GM21447 (cell line): ENCODE measurements around the gene GRHL1.

Experiments used
- ATAC-seq: cut with Tn5 transposase; IDR thresholded peaks from one replicate; pipeline ENCODE4 v1.9.1; 2021; ENCODE audit not compliant: unreplicated experiment

Gene GRHL1

DNA sequence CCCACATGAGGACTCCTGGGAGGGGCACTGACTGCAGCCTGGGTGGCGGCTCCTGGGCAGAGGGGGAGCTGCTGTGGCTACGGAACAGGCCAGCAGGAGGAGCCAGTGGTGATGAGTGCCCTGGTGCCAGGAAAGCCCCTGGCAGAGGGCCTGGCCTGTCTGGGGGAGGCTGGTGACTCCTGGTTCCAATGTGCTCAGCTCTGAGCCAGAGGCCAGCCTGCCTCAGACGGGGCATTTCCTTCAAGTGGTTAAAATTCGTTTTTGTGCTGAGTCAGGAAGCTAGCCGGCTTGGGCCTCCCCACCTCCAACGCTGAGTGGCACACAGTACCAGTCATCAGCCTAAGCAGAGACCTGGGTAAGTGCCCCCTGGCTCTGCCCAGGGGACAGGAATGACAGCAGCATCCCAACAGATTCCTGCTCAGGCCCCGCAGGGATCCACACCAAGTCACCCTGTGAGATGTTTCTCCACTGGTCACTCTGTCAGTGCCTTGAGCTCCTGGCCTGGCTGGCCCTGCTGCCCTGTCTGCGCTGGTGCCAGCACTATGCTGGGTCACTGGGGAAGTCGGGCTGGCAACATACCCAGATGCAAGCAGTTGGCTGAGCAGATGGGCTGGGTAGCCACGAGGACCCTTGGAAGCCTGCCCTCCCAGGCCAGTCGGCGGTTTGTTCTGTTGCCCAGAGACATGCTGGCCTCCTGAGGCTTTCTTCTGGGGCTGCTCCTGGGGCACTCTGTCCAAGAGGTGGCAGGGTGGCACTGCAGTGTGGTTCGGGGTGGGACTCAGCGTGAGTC is 84.8 kb downstream of the GRHL1 start:
- peak; percentile 60 for ATAC-seq

DNA sequence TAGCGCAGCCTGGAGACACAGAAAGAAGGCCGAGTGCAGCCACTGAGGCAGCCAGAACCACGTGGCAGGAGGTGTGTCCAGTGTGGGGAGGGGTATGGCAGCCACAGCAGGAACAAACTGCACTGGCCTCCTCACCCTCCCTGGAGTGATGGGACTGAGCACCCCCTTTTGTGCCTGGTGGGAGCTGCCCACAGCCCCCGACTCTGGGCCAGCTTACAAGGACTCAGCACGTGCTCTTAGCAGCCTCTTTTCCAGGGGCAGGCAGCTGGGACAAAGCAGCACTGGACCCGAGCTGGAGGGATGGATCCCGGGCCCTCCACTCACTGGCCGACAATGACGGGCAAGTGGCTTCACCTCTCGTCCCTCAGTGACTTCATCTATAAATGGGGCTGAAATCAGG is 86.6 kb downstream of the GRHL1 start:
- no peak for ATAC-seq

DNA sequence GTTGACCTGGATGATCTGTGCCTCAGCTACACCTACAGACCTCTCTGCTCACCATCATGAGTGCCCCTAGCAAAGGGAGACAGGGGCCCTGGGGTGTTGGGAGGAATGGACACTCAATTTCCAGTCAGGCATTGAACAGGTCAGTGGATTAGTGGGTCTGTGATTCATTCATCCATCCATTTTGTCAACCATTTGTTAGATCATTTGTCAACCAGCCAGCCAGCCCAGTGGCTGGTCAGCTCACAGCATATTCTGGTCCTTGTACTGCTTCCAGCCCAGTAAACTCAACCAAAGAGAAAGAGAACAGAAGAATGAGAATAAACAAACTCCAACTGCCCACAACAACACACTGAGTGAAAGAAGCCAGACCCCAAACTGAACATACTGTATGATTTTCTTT is 87.2 kb downstream of the GRHL1 start:
- ATAC-seq, result no peak

DNA sequence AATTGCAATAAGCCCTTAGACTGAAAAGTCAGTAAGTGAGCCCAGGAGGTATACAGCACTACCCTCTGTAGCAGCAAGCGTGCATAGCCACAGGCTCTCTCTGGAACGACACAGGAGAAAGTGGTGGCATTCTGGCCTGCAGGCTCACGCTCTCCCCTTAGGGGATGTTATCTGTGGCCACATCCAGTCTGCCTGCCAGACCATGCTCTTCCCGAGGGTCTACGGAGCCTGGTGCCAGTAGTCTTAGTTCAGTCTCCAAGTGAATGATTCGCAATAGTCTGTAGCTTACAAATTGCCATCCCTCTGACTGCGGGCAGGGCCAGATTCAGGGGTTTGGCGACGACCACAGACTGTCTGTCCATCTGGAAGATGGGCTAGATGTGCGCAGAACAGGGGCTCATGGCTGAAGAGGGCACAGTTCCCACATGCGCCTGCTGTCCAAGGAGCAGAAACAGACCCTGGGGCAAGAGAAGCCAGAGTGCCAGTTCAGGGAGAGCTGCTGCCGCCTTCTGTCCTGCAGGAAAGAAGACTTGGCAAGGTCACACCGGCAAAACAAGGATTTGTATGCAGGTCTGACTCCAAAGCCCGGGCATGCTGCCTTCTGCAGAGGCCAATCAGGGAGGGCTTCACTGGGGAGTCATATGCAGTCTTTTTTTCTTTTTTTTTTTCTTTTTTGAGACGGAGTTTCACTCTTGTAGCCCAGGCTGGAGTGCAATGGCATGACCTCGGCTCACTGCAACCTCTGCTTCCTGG is 88.3 kb downstream of the GRHL1 start:
- no peak for ATAC-seq

DNA sequence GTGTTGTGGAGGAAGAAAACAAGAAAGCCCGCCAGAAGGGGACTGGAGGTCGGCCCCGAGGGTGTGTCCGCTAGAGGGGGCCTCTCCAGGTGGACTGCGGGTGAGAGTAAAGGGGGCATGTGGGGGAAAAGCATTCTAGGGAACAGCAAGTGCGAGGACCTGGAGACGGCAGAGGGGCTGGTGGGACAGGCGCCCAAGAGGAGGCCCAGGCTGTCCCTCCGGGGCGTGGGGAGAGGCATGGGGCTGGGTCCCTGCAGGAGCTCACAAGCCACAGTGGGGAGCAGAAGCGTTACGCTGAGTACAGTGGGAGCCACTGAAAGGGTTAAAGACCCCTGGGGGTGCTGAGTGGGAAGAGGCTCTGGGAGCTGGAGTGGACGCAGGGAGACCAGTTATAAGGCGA is 90.2 kb downstream of the GRHL1 start:
- ATAC-seq, result no peak

DNA sequence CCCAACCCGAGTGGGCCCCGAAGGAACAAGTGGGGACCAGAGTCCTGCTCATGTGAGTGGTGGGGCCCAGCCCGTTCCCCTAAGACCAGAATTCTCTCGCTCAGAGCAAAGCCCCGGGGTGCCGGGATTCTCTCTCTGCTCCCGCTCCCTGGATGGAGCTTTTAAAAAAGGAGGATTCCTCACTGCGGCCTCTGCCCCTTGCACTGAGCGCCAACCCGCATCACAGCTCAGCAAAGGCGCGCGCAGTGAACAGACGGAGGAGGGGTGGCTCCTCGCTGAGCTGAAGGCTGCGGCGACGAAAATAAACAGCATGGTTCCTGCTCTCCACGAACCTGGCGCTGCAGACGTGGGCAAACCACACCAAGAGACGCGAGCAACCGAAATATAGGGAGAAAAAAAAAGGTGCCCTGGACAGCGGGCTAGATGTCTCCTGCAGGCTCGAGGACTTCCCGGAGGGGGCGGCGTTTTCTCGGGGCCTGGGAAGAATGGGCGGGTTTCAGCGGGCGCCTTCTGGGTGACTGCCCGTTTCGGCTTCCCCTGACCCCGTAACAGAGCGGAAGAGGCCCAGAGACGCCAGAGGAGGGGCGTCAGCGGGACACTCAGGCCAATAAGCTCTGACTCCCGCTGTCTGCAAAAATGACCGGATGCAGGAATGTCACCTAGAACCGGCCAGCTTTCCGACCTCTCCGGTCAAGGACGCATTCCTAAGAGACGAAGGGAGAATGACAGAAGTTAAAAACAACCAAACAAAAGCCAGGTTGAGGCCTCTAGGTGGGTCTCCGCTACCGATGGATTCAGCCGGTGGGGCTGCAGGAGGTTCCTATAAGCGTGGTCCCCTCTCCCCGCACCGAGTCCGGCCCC is 91.0 kb downstream of the GRHL1 start:
- no peak for ATAC-seq

DNA sequence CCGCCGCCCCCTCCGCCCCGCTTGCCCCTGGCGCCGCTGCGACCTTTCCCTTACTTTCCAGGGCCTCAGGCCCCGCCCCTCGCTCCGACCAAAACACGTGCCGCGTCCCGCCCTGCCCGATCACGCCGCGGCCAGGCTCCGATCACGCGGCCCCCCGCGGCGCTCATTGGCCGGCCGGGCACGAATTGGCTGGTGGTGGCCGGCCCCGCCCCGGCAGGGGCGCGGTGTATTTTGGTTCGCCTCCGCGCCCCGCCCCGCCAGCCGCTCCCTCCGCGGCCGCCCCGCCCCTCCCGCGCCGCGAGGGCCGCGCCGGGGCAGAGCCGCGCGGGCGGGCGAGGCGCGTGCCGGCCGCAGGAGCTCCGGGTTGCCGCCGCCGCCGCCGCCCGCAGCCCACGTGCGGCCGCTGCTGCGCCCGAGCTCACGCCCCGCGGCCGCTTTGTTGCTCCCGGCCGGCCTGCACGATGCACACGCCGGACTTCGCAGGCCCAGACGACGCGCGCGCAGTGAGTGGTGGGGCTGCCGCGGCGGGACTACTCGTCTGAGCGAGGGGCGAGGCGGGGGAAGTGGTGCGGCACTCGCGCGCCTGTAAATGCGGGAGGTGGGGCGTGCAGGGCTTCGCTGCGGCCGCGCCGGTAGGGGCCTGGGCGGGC is 91.9 kb downstream of the GRHL1 start, which contains the start of gene KLF11:
KLF11 (plus strand) TSS at position 295 of the 650 bp plus-strand sequence; CDS start at position 462, 167 bp downstream.
- ATAC-seq, result peak; percentile 50

DNA sequence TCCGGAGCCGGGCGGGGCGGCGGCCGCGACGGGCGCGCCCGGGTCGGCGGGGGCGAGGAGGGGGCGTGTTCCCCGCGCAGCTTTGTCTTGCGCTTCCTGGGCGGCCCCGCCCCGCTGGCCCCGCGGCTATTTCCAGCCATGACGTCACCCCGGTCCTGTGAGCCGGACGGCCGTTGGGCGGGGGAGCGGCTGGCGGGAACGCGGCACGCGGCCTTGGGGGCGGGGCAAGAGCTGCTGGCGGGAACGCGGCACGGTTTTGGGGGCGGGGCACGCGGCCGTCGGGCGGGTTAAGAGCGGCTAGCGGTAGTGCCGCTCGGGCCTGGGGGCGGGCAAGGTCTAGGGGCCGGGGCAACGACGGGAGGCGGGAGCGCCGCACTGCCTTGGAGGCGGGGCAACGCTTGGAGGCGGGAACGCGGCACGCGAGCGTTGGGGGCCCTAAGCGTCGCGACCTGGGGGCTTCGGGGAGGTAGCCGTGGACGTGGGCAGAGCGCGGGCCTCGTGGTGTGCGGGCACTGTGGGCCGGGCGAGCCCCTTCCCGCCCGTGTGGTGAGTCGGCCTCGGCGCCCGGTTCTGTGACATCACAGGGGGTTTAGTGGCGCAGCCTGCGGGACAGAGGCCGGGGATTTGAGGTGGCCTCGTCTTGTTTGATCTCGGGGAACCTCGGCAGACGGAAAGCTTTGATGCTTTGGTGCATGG is 92.6 kb downstream of the GRHL1 start:
- ATAC-seq, result peak; percentile 36

DNA sequence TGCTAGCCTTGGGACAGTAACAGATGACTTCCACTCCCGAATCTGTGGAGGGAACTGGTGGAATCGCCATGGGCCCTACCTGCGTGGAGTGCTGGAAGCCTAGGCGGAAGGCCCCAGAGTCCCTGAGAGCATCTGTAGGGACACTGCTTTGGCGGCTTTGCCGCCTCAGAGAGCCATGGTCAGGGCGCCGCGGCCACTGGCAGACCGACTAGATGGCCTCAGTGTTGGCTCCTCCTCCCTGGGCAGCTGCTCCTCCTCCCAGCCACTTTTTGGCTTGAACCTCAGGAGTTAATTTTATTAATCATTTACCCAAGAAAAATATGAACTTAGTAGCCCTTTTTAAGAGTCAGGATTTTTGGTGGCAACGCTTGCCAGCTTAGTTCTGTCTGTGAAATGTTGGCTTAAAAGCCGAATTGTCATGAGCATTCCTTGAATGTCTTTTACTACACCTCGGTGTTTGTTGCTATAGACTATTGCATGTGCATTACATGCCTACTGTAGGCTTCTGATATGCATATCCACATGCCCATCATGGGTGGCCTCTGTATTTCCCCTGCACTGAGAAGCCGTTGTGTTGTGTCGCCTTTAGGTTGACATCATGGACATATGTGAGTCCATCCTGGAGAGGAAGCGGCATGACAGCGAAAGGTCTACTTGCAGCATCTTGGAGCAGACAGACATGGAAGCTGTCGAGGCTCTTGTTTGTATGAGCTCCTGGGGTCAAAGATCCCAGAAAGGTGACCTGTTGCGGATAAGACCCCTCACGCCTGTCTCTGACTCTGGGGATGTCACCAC is 94.3 kb downstream of the GRHL1 start:
- no peak for ATAC-seq

DNA sequence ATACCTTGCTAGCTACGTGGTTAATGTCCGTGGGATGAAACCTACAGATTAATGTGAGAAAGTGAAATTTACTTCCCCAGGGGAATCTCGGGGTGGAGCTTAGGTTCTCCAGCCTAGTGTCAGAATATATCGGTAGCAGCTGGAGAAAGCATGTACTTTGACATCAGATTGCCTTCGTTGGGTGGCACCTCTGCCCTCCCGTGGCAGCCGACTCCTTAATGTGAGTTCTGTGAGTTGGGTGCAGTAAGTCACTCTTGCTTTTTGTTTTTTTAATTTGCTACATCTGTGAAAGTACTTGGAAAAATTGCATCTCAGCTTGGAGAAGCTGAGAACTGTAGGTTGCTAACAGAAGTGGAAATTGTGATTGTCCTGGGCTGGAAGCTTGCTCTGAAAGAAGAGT is 95.4 kb downstream of the GRHL1 start:
- no peak for ATAC-seq

DNA sequence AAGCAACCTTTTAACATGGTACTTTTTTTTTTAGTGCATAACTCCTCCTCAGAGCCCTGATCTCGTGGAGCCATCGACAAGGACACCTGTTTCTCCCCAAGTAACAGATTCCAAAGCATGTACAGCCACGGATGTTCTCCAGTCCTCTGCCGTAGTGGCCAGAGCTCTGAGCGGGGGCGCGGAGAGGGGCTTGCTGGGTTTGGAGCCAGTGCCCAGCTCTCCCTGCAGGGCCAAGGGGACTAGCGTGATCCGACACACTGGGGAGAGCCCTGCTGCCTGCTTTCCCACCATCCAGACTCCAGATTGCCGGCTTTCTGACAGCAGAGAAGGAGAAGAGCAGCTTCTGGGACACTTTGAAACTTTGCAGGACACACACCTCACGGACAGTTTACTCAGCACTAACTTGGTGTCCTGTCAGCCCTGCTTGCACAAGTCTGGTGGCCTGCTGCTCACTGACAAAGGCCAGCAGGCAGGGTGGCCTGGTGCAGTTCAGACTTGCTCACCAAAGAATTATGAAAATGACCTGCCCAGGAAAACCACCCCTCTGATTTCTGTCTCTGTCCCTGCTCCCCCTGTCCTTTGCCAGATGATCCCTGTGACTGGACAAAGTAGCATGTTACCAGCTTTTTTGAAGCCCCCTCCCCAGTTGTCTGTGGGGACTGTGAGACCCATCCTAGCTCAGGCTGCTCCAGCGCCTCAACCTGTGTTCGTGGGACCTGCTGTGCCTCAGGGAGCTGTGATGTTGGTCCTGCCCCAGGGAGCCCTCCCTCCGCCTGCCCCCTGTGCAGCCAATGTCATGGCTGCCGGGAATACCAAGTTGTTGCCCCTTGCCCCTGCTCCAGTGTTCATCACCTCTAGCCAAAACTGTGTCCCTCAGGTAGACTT is 96.4 kb downstream of the GRHL1 start:
- no peak for ATAC-seq

DNA sequence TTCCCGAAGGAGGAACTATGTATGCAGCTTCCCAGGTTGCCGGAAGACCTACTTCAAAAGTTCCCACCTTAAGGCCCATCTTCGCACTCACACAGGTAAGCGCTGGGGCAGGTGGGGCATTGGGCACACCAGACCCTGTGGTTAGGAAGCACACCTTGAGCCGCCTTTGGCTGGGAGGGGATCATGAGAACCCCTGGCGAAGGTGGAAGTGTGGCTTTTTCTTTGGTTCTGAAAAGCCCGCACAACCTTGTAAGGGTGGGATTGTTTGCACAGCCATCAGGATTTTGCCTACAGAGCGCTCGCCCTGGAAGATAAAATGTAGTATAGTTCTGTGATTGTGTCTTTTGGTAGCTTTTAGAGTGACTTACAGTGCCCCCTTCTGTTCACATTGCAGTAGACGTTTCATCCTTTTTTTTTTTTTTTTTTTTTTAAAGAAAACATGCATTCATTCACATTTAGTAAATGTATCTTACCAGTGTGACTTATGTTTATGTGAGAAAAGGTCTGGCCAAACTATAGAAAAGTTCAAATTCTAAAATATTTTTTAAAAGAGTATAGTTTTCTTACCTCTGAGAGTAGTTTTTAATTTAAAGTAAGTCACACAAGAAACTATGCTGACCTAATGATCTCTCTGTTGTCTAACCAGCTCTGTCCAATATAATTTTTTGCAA is 97.1 kb downstream of the GRHL1 start:
- ATAC-seq, result no peak
